NCI-H146 treated with DMSO at 0.1 percent for 48 hours (cell line): Measurements from ENCODE around the gene EEF1AKMT2.

Experiments
- DNase-seq: peaks from one replicate; lab custom pipeline; 2025; ENCODE audit not compliant: unreplicated experiment; lab: John Stamatoyannopoulos, UW

EEF1AKMT2 gene

DNA sequence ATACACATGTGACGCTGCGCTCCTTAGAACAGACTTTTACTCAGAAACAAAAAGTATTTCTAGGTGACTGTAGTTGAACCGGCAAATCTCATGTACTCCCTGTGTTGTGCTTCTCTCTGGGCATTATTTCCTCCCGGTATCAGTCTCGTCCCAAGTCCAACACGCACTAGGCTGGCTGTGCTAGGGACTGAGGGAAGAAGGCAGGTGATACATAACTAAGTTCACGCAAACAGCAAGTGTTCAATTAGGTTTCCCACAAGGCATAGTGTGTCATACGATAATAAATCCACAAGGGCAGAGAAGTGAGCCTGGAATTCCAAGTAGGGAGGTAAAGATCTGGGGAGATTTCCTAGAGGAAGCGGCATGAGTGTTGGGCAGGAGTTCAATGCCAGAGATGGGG, 67.9 kb downstream of the EEF1AKMT2 start:
- DNase-seq: no peak

GRCh38 chr10:124722798-124723783, 68.6 kb downstream of the EEF1AKMT2 start:
- DNase-seq: no peak

- no peak for DNase-seq
These were observed 70.2 kb downstream of the EEF1AKMT2 start for GRCh38 chr10:124721330-124722045.

- DNase-seq: no peak
These were observed 72.4 kb downstream of the EEF1AKMT2 start for GRCh38 chr10:124719213-124719851.

DNA sequence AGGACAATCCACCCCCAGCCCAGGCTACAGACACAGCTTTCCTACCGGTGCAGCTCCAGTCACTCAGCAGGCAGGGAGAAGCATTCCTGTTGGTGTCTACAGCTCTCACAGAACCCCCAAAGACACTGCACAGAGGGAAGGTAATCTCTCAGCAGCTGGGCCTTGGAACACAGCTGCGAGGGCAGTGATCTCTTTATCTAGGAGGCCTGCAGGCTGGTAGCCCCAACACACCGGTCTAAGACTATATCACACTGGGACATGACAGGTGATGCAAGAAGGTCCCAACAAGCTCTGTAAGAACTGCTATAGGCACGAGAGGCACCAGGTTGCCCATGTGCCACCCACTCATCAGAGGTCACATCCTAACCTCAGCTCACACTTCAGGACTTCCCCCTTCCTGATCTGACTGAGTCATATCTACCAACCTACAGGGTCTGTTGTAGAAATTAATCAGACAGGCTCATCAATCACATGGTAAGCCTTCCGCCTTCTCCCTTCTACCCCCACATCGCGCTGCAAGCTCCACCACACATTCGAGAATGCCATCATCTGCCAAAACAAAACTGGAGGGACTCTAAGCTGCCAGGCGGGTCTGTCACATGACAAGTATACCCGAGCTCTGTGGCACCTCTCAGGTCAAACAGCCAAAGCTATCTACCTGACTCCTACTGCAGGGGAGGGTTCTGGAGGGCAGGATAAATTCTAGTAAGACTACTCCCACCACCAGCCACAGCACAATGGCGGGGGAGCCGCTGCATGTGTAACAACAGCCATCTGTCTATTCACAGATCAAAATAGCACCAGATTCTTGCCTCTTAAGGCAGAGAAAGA, 73.6 kb downstream of the EEF1AKMT2 start:
- DNase-seq: no peak

GRCh38 chr10:124717041-124717757, 74.5 kb downstream of the EEF1AKMT2 start:
- no peak for DNase-seq

DNA sequence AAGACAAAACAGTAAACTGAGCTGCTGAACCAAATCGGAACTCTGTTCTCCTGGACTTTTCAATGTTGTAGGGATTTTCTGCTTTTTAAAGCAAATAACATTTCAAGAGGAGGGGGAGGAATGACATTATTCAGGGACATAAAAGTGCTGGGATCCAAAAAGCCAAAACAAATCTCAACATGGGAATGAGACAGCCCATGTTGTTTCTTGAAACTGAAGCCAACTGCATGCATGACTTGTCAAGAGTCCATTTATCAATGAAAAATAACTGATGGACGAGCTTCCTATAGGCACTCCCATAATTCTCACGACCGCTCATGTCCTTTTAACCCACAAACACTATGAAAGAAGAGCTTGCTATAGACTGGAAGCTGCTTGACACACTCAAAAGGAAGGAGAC, 75.3 kb downstream of the EEF1AKMT2 start:
- DNase-seq: no peak

GRCh38 chr10:124715439-124715838, 76.2 kb downstream of the EEF1AKMT2 start:
- no peak for DNase-seq

- no peak for DNase-seq
These were observed 77.9 kb downstream of the EEF1AKMT2 start for GRCh38 chr10:124713679-124714255.

DNA sequence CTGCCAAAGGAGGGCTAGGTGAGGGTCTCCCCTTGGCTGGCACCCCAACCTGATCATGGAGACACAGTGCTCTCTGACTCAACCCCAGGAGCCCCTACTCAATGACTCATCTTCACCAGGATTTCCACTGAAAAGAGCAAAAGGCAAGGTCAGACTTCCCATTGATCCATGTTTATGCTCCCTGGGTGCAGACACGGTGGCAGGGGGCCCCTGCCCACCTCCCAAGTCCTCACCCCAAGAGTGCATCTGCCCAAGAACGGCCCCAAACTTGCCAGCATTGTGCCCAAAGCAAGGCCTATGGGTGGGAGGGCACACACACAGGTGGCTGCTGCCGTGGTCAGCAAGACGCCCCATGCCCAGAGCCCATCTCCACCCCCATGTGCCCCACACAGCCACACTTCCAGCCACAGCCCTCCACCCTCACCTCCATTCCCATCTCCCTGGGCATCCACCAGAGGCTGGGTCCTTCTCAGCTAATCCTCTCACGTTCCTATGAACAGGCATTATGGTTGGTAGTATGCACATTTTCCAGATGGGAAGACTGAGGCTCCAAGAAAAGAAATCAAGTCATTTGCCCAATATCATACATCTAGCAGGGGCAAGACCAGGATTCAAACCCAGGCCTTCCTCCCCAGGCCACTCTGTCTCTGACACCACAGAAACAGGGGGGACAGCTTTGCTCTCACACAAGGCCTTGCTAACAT, 78.8 kb downstream of the EEF1AKMT2 start:
- DNase-seq: no peak

DNA sequence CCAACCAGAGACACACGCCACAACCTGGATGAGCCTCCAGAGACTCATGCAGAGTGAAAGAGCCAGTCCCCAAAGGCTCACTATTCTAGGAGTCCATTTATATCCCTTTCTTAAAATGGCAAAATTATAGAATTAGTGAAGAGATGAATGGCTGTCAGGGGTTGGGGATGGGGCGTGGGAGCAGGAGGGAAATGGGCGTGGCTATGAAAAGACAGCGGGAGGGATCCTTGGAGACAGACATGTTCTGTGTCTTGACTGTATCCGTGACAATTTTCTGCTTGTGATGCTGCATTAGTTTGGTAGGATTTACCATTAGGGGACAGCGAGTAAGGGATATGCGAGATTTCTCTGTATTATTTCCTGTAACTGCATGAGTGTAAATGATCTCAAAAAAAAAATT, 80.5 kb downstream of the EEF1AKMT2 start:
- DNase-seq: no peak

DNA sequence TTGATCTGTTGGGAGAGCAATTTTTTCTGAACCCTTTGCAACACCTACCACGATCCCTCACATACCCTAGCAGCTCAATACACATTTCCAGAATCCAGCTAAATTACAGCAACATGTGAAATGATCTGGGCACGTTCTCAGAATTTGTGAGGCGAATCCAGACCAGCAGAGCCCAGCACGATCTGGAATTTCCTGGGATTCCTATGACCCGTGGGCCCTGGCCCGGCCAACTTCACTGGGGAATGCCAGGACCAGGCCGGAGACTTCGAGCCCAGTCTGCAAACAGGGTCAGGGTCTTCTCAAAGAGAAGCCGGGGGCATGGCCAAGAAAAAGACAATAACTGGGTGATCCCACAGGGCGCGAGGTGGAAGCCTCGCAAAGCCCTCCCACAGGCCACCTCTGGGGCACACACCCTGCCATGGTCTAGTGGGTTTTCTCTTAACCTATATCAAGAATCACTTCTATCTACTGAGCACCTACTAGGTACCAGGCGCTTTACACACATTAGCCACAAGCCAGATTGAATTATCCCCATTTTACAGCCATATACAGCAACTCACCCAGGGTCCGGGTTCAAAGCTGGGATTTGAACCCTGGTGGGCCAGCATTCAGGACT, 81.3 kb downstream of the EEF1AKMT2 start:
- DNase-seq: no peak

DNA sequence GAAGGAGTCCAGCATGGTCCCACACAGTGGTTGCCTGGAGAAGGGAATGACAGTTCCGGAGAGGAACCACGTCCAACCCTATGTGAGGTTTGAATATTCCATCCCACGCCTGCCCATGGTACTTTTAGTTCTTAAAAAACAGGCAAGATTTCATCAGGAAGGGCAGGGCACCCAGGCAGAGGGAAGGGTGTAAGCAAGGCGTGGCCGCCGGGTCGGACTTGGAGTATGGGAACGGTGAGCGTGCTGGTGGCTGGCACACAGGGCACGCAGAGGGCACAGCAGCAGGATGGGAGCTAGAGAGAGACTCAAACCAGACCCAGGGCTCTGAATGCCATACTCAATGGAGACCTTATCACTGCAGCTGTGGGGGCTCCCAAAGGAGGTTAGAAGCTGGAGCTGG, 81.8 kb downstream of the EEF1AKMT2 start:
- DNase-seq: no peak

GRCh38 chr10:124708922-124709520, 82.7 kb downstream of the EEF1AKMT2 start:
- DNase-seq: peak; percentile 36

GRCh38 chr10:124708246-124708779, 83.4 kb downstream of the EEF1AKMT2 start:
- DNase-seq: peak; percentile 91
